ENCODE results near the gene STUB1.
"Not testable (repeated sequence)": the region's sequence is repeated elsewhere in the genome, so short reads cannot be mapped to it uniquely, and the experiment has no call there.

Gene STUB1

DNA sequence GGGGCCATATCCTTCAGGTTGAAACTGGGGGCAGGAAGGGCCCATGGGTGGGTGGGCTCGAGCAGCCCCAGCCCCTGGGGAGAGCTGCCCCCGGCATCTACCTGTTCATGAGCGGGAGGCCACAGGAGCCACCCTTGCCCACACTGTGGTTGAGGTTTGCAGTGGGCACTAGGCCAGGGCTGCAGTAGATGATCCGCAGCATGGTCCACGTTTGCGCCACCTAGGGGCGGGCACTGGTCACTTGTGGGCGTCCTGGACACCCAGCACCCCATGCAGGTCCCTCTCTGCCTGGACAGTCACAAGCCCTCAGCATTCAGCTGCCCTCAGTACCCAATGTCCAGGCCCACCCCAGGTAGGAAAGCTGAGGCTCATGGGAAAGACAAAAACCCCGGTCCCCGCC, 5.8 kb downstream of the STUB1 start:
- peak; percentile 49 for DNase-seq (ENCODE audit: low read depth)
- TF ChIP-seq, protein P1, sequence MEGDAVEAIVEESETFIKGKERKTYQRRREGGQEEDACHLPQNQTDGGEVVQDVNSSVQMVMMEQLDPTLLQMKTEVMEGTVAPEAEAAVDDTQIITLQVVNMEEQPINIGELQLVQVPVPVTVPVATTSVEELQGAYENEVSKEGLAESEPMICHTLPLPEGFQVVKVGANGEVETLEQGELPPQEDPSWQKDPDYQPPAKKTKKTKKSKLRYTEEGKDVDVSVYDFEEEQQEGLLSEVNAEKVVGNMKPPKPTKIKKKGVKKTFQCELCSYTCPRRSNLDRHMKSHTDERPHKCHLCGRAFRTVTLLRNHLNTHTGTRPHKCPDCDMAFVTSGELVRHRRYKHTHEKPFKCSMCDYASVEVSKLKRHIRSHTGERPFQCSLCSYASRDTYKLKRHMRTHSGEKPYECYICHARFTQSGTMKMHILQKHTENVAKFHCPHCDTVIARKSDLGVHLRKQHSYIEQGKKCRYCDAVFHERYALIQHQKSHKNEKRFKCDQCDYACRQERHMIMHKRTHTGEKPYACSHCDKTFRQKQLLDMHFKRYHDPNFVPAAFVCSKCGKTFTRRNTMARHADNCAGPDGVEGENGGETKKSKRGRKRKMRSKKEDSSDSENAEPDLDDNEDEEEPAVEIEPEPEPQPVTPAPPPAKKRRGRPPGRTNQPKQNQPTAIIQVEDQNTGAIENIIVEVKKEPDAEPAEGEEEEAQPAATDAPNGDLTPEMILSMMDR (IDR thresholded peaks at IDR 0.05; ENCODE audit: insufficient read depth, low read depth, low read length, missing control alignments), result peak; percentile 49

DNA sequence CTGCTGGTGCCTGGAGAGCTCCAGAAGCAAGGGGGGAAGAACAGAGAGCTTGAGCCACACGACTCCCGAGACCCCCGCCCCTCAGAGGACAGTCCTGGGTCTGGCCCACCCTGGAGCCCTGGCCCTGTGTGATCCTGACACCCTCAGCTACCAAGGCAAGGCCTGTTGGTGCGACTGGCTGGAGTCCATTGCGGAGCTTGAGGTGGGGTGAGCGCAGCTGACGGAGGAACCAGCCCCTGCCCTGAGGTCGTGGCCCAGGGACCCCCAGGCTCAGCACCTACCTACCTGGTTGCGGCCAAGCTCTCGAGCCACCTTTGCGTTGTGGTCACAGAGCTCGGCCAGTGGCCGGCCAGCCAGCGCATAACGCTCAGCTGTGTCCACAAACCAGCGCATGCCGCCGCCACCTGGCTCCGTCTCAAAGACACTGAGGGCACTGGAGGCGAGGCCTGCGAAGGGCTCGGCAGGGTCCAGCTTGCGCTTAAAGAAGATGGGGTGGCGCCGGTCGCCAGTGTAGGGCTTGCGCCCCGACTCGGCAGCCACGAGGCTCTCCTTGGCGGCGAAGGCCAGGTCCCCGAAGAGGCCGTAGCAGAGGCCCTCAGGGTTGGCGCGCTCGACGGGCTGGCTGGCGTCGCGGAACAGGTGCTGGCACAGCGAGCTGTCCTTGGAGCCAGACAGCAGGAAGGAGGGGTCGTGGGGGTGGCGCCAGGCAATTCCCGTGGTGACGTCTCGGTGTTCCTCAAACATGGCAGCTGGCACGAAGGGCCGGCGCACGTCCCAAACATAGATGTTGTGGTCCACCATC, 6.5 kb downstream of the STUB1 start:
- TF ChIP-seq, protein P1 (IDR thresholded peaks at IDR 0.05; ENCODE audit: insufficient read depth, low read depth, low read length, missing control alignments), result no peak
- no peak overlapping the region for H3K4me3 ChIP-seq (ENCODE audit: low read length)
- DNase-seq (ENCODE audit: low read depth), result no peak

More for the DNA sequence above, 5.8 kb downstream of the STUB1 start:
- no peak overlapping the region for H3K4me3 ChIP-seq (ENCODE audit: low read length)

DNA sequence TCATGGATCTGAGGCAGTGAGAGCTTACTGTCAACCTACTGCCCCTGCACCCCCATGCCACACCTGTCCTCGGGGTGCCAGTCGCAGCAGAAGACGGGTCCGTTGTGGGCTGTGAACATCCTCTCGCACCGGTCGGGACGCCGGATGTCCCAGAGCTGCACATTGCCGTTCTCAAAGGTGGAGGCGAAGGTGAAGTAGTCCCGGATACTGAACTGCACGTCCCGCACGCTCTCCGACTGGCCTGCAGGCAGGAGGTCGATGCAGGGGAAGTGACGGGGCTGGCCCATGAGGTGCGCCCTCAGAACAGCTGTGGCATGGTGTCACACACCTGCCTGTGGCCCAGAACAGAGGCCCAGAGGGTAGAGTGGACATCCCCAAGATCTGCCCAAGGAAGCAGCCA, 7.3 kb downstream of the STUB1 start:
- DNase-seq (ENCODE audit: low read depth), result no peak
- TF ChIP-seq, protein P1 (IDR thresholded peaks at IDR 0.05; ENCODE audit: insufficient read depth, low read depth, low read length, missing control alignments), result no peak
- H3K4me3 ChIP-seq (ENCODE audit: low read length), result no peak overlapping the region

DNA sequence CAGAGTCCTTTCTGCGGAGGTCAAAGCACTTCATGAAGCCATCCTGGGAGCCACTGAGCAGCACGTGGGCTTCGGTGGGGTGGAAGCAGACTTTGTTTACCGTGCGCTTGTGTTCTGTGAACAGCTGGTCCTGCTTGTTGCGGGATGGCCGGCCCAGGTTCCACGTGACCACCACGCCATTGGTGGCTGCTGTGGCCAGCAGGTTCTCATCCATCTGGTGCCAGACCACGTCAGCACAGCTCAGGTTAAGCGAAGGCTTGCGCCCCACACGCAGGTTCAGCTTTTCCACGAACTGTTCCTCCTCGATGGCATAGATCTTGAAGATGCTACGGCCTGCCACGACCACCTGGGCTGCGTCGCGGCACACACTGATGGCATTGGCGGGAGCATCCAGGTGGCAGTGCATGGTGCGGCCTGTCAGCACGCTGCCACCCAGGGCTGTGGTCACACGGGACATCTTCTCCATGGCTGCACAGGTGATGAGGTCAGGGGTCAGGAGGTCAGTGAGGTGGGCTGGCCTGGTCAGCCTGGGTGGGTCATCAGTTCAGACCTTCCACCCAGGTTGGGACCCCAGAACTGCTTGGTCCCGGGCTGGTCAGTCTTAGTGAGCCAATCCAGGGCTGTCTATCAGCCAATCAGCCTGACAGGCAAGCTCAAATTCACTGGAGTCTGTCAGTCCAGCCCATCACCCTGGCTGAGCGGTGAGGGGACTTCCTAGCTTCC, 9.1 kb downstream of the STUB1 start:
- peak overlapping the region; percentile 83 for H3K4me3 ChIP-seq (ENCODE audit: low read length)
- TF ChIP-seq, protein P1 (IDR thresholded peaks at IDR 0.05; ENCODE audit: insufficient read depth, low read depth, low read length, missing control alignments), result no peak
- no peak for DNase-seq (ENCODE audit: low read depth)

DNA sequence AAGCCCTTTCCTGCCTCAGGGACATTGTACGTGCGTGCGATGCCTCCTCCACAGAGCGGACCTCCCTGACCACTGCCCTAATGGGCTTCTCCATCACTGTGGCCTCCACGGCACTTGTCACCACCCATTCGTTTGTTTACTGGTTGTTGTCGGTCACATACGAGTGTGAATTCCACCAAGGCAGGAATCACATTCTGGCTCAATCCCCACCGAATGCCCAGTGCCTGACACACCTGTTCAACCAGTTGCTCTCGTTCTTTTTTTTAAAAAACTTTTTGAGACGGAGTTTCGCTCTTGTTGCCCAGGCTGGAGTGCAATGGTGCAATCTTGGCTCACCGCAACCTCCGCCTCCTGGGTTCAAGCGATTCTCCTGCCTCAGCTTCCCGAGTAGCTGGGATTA, 11.0 kb downstream of the STUB1 start:
- DNase-seq (ENCODE audit: low read depth), result not testable (repeated sequence)

DNA sequence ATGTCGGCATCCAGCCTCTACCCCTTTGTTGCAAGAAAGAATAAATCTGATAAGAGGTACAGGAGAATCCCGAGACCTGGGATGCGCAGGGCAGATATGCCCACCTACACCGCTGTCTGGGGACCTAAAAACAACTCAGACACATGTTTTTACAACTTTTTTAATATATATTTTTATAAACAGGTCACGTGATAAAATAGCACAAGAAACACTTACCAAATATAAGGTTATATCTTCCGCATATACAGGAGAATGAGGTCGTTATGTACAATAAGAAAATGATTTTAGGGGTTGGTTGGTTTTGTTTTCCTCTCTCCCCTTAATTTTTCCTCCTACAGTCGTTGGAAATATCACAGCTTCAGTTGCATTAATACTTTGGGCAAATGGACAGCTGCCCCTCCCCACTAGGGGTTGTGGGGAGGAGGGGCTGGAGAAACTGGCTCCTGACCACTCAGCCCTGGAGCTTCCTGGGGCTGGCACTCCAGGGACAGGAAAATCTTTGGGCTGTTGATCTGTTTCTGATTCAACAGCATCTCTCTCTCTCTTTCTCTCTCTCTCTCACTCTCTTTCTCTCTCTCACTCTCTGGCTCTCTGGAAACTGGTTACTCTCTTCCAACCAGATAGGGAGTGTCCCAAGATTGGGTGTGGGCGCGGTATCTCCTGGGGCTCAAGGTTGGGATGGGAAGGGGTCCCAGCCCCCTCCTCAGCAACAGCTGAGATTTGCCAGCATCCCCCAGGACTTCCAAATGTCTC, 12.3 kb downstream of the STUB1 start:
- no peak for DNase-seq (ENCODE audit: low read depth)
- TF ChIP-seq, protein P1 (IDR thresholded peaks at IDR 0.05; ENCODE audit: insufficient read depth, low read depth, low read length, missing control alignments), result no peak
- H3K4me3 ChIP-seq (ENCODE audit: low read length), result no peak overlapping the region

More for the DNA sequence above, 11.0 kb downstream of the STUB1 start:
- not testable (repeated sequence) for H3K4me3 ChIP-seq (ENCODE audit: low read length)

DNA sequence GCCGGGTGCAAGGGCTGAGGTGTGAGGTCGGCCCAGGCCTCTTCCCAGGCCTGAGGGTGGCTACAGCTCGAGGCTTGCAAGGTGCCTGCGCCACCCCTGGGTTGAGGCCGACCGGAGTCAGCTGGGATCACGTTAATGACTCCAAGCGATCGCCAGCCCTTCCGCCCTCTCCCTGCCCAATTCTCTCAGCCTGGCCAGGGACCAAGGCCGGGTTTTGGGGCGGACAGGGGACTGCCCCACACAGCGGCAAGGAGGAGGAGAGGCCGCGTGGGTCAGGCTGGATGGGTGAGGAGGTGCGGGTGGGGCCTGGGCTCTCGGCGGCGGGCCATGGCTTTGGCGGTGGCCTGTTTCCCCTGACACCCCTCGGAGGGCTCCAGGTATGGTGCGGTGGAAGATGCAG, 13.2 kb downstream of the STUB1 start:
- no peak for DNase-seq (ENCODE audit: low read depth)
- no peak overlapping the region for H3K4me3 ChIP-seq (ENCODE audit: low read length)
- TF ChIP-seq, protein P1 (IDR thresholded peaks at IDR 0.05; ENCODE audit: insufficient read depth, low read depth, low read length, missing control alignments), result no peak

Measured in epithelial cell of esophagus (primary cell).